HG03103 (cell line): ENCODE data around the gene CRYGN.

Experiments
- ATAC-seq: cut with Tn5 transposase; IDR thresholded peaks from one replicate; pipeline ENCODE4 v1.9.1; 2021; ENCODE audit warnings: low read depth; ENCODE audit not compliant: unreplicated experiment

The CRYGN gene

GRCh38 chr7:151427705-151428377, 12.1 kb downstream of the CRYGN start:
- ATAC-seq = no peak

- no peak for ATAC-seq
Observed at GRCh38 chr7:151426904-151427704, 12.8 kb downstream of the CRYGN start.

DNA sequence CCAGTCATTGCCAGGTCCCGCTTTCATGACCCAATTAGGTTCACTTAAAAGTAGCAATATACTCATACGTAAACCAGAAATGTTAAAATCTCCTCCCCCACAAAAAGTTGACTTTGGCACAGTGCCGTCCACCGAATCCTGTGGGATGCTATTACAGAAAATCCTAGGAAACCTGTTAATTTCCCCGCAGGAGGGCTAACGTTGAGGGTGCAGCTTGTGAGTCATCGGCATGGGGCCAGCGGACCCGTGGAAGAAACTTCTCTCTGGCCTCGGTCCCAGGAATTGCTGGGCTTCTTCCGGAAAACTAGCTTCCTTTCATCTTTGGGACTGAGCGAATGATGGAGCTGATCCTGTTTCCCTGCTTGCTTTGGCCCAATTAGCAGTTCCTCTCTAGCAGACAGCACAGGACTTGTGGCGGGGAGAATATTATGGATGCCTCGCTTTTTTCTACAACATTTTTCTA, 13.5 kb downstream of the CRYGN start:
- no peak for ATAC-seq

DNA sequence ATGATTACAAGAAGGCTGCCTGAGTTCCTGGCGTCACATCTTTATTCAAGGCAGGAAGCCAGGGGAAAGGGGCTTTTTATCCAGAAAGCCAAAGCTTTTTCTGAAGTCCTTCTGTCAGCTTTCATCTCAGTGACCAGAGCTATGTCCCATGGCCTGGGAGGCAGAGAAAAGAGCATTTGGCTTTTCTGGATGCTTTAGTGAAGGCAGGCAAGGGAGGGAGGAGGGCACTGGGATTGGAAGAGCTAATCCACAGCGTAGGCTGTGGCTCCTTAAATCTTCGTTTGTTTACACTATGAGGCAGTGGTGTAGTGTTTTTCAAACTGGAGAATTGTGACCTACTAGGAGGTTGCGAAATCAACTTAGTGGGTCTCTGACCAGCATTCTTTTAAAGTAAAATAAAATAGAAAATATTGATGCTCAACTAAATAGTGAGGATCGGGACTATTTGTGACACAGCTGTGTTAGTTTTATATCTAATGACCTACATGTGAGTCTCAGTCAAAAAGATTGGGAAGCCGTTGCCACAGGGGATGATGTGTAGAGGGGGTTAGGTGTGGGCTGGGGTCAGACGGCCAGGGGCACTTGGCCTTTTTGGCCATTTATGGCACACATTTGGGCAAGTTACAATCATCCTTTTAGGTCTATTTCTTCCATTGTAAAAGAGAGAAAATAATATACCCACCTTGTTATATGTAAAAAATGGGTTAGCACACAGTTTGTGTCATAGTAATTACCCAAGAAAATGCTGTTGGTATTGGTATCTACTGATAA, 14.1 kb downstream of the CRYGN start:
- no peak for ATAC-seq

GRCh38 chr7:151424799-151425198, 15.1 kb downstream of the CRYGN start:
- no peak for ATAC-seq

- ATAC-seq = no peak
Observed at GRCh38 chr7:151423936-151424335, 16.0 kb downstream of the CRYGN start.

DNA sequence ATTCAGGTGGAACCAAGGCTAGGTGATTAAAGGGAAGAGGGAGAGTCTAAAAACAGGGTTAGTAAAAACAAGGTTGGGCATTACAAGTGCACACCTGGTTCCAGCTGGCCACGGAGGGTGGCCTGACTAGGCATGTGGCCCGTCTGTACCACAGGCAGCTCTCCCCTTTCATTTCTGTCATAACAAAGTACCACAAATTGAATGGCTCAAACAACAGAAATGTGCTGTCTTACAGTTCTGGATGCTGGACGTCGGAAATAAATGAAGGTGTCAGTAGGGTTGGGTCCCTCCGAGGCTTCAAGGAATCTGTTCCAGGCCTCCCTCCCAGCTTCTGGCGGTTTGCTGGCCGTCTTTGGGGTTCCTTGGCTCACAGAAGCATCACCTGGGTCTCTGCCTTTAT, 16.7 kb downstream of the CRYGN start:
- ATAC-seq = no peak

GRCh38 chr7:151422212-151422611, 17.7 kb downstream of the CRYGN start:
- no peak for ATAC-seq

DNA sequence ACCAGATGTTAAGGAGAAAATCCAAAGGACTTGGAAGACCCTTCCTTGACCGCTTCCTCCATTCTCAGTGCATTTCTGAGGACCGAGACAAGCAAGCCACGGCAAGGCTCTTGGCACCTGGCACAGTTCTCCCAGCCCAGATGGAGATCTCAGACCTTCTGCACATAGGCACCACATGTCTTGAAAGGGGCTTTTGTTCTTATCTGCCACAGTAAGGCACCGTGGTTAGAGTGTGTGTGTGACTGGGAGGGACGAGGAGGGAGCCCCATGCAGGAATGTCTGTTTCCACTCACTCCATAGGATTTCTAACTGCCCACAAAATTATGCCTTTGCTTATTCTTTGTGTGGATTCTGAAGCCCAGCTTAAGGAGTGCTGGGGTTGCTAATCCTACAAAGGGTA, 19.8 kb downstream of the CRYGN start:
- ATAC-seq = no peak

- ATAC-seq = no peak
Observed at GRCh38 chr7:151416941-151417315, 23.0 kb downstream of the CRYGN start.

GRCh38 chr7:151416112-151416940, 23.6 kb downstream of the CRYGN start:
- ATAC-seq = no peak

DNA sequence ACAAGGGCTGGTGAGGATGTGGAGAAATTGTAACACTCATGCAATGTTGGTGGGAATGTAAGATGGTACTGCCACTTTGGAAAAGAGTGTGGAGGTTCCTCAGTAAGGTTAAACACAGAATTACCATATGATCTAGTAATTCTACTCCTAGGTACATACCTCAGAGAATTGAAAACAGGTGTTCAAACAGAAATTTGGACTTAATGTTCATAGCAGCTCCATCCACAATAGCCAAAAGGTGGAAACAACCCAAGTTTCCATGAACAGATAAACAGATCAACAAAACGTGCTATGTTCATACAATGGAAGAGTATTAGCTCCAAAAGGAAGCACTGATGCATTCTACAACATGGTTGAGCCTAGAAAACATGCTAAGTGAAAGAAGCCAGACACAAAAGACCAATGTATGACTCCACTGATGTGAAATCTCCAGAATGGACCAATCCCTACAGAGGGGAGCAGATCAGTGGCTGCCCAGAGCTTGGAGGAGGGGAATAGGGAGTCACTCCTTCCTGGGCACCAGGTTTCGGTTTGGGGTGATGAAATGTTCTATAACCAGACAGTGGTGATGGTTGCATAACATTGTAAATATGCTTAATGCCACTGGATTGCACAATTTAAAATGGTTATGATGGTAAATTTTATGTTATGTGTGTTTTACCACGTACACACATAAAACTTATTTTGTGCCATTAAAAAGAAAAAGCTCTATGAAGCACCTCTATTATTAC, 24.4 kb downstream of the CRYGN start:
- ATAC-seq = no peak

- no peak for ATAC-seq
Observed at GRCh38 chr7:151413241-151413640, 26.7 kb downstream of the CRYGN start.

GRCh38 chr7:151412318-151412717, 27.6 kb downstream of the CRYGN start:
- no peak for ATAC-seq

DNA sequence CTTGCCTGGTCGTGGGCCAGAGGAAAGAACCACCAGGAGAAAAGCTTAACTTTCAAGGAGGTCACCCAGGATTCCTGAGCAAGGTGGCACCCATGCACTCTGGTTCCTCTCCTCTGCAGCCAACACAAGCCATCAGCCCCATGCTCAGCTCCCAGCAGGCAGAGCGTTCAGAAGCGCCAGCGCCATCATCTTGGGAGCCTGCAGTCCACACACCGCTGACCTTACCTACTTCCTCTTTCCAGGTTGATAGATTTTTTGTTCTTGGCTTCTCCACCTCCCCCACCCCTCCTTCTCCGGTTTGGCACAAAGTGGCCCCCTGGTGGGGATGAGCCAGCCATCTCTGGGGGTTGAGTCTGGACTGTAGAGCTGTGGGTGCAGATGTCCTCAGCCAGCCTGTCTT, 28.4 kb downstream of the CRYGN start:
- no peak for ATAC-seq

- no peak for ATAC-seq
Observed at GRCh38 chr7:151410405-151411390, 29.2 kb downstream of the CRYGN start.

GRCh38 chr7:151409667-151410404, 30.1 kb downstream of the CRYGN start, which contains the start of gene WDR86:
Gene WDR86 (minus strand): TSS chr7:151410038. CDS start chr7:151409589, 449 bp downstream.
- no peak for ATAC-seq
